PFSK-1 (cell line): ENCODE measurements around the gene BRPF3.

Experiments
- FOXP2 ChIP-seq: optimal IDR thresholded peaks from 2 replicates; pipeline ENCODE3; 2011; ENCODE audit warnings: borderline replicate concordance, control low read depth, inconsistent platforms; ENCODE audit not compliant: insufficient read depth; ENCODE audit errors: extremely low read length, extremely low read depth
- POLR2AphosphoS5 ChIP-seq: IDR thresholded peaks from 2 replicates; pipeline ENCODE4 v1.6.1; 2012; ENCODE audit warnings: low read depth, mild to moderate bottlenecking, control low read depth, low read length, moderate library complexity
- SIN3A ChIP-seq: IDR thresholded peaks from 2 replicates; pipeline ENCODE4 v1.6.1; 2012; ENCODE audit warnings: mild to moderate bottlenecking, low read length, moderate library complexity, borderline replicate concordance; ENCODE audit not compliant: insufficient read depth
- TAF1 ChIP-seq: IDR thresholded peaks from 2 replicates; pipeline ENCODE4 v1.6.1; 2012; ENCODE audit warnings: low read length, control low read depth, borderline replicate concordance; ENCODE audit not compliant: insufficient read depth
- TF ChIP-seq, protein P1 (sequence below), 2 experiments: IDR thresholded peaks; 2 replicates each; pipeline versions ENCODE4 v1.6.1 to v1.8.0; 2011 to 2012; ENCODE audit warnings: low read depth in 2 of 2, low read length in 2 of 2, control low read depth in 1 of 2, inconsistent platforms in 1 of 2, mild to moderate bottlenecking in 1 of 2, moderate library complexity in 1 of 2; ENCODE audit not compliant: insufficient read depth in 1 of 2

- TF ChIP-seq POLR2AphosphoS5 (no peak), TAF1 (no peak), SIN3A (no peak), FOXP2 (no peak)
- TF ChIP-seq, protein P1, sequence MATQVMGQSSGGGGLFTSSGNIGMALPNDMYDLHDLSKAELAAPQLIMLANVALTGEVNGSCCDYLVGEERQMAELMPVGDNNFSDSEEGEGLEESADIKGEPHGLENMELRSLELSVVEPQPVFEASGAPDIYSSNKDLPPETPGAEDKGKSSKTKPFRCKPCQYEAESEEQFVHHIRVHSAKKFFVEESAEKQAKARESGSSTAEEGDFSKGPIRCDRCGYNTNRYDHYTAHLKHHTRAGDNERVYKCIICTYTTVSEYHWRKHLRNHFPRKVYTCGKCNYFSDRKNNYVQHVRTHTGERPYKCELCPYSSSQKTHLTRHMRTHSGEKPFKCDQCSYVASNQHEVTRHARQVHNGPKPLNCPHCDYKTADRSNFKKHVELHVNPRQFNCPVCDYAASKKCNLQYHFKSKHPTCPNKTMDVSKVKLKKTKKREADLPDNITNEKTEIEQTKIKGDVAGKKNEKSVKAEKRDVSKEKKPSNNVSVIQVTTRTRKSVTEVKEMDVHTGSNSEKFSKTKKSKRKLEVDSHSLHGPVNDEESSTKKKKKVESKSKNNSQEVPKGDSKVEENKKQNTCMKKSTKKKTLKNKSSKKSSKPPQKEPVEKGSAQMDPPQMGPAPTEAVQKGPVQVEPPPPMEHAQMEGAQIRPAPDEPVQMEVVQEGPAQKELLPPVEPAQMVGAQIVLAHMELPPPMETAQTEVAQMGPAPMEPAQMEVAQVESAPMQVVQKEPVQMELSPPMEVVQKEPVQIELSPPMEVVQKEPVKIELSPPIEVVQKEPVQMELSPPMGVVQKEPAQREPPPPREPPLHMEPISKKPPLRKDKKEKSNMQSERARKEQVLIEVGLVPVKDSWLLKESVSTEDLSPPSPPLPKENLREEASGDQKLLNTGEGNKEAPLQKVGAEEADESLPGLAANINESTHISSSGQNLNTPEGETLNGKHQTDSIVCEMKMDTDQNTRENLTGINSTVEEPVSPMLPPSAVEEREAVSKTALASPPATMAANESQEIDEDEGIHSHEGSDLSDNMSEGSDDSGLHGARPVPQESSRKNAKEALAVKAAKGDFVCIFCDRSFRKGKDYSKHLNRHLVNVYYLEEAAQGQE (IDR thresholded peaks at IDR 0.05; ENCODE audit: insufficient read depth in 1 of 2, low read depth in 2 of 2, low read length in 2 of 2) = no peak
Observed at GRCh38 chr6:36219081-36219480, 22.5 kb downstream of the BRPF3 start.
